Stimulated activated CD4-positive, alpha-beta T cell treated with anti-CD3 and anti-CD28 coated beads, Interleukin-1b, Interleukin-23, amount 100 ng/mL, for 1 hour (primary cell): Measurements from ENCODE around the gene ZNF778.
"Not testable (repeated sequence)": the region's sequence is repeated elsewhere in the genome, so short reads cannot be mapped to it uniquely, and the experiment has no call there.

ENCODE experiments used
- DNase-seq, 2 donors: peaks; one replicate each; pipeline ENCODE4 v3.0.0-alpha.2; 2020; ENCODE audit warnings: low read depth in 2 of 2

Gene ZNF778

DNA sequence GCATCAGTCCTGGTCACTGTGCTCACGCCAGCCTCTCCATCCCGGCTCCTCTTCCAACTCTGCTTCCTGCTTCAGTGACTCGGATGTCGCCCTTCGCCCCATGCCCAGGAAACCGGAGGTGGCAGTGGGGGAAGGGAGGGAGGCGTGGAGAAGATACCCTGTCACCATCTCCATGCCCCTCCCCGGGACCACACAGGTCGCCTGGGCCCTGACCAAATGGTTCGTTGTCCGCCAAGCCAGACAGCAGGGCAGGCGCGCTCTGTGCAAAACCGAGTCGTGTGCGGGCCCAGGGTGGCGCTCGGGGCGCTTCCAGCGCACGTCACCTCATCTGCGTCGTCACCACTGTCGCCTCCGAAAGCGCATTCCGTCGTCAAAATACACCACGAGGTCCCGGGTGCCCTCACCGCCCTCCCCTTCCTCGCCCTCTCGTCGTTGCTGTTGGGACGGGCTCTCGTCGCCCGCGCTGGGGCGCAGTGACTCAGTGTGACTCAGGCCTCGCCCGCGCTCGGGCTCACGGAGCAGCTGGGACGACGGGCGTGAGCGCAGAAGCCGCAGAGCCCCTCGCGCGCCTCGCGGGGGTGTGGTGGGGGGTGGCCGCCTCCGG is 39.2 kb downstream of the ZNF778 start:
- DNase-seq = peak; percentile 39 to 60

DNA sequence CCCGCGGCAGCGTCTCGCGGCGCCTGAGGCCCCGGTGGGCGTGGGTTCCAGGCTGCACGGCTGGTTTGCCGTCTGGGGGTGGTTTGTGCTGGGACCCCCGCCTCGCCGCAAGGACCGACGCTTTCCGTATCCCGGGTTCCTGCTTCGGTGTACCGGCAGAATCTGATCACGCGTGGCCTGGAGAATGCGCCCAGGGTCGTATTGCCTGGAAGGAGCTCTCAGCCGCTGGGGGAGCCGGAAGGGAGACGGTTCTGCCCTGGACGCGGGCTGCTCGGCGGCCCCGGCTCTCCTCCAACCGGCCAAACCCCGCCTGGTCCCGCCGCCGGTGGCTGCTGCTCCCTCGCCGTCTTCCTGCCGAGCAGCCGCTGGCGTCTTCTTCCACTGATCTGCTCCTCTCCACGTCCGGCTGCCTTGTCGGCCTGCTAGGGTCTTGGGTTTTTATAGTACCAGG is 39.8 kb downstream of the ZNF778 start:
- no peak for DNase-seq

- no peak for DNase-seq
Measured at GRCh38 chr16:89257757-89258465, 40.4 kb downstream of the ZNF778 start.

- DNase-seq = not testable (repeated sequence)
Measured at GRCh38 chr16:89259901-89260300, 42.4 kb downstream of the ZNF778 start.

DNA sequence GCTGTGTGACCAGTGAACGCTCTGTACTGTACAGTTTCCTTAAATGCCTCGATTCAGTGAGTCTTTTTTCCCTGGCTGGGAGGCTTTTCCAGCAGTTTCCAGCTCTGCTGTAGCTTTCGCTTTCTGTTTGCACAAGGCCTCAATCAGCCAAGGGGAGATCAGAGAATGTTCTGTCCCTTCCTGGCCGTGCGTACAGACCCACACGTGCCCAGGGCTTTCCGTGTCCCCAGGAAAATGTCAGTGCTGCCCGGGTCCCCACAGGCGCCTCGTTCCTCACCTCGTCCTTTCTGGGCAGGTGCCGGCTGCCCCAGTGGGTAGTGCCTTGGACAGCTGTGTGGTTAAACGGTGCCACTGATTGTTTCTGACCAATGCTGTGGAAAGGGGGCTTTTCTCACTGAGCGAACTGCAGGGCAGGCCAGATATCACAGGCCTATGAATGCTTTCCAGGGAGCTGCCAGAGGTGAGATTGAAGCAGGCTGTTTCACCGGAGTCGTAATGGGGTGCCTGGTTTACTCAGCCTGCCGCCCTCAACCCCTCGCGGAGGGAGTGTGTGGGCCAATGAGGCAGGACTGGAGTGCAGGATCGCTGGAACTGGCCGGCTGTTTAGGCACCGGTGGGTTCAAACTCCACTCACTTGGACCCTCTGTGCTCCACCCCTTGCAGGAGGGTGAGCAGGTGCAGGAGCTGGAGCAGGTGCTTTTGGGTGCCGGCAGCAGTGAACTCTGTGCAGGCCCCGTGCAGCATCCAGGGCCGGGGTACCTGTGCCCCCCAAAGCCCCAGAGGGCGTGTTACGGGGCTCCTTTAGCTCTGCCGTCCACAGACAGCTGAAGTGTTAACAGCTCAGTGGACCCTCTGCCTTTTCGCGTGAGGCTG is 44.4 kb downstream of the ZNF778 start:
- DNase-seq = no peak

GRCh38 chr16:89264800-89265550 is 47.5 kb downstream of the ZNF778 start:
- no peak for DNase-seq

GRCh38 chr16:89265647-89266046 is 48.1 kb downstream of the ZNF778 start:
- no peak for DNase-seq

DNA sequence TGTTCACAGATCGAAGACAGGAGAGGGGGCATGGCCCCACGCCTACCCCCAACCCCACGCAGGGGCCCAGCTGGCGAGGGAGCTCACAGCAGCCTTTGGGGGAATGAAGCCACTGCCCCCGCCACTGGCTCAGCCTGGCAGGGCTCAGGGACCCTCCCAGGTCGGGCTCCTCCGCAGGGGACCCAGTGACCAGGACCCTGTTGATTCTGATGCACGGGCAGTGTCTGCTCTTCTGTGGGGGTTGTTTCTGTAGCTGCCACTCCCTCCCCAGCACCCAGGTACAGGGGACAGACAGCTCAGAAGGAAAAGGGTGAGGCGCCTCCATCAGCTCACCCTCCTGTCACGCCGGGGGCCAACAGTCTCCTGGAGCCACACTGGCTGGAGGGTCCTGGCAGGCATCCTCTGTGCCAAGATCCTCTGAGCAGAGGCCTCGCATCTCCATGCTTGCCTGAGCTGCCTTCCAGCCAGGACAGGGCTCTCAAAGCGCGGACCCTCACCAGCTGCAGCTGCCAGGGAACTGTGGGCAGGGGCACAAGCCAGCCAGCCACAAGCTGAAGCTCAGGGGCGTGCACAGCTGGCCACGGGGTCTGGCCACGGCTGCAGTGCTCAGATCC is 49.1 kb downstream of the ZNF778 start:
- DNase-seq = no peak

GRCh38 chr16:89267746-89268145 is 50.2 kb downstream of the ZNF778 start:
- DNase-seq = not testable (repeated sequence)

DNA sequence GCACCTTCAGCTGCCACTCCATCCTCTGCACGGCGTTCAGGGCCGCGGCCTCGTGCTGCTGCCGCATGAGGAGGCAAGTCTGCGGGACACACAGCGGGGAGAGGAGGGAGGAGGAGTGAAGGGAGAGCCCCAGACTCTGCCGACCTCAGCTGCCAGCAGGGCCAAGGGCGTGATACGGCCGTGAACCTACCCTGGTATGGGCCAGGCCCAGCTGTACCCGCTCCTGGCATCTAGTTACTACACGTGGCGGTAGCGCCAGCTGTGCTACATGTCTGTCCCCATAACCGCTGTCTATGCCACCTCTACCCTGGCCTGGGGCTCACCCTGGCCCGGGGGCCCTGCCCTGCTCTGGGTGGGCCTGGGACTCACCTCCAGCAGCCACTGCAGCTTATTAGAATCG is 51.1 kb downstream of the ZNF778 start:
- no peak for DNase-seq

DNA sequence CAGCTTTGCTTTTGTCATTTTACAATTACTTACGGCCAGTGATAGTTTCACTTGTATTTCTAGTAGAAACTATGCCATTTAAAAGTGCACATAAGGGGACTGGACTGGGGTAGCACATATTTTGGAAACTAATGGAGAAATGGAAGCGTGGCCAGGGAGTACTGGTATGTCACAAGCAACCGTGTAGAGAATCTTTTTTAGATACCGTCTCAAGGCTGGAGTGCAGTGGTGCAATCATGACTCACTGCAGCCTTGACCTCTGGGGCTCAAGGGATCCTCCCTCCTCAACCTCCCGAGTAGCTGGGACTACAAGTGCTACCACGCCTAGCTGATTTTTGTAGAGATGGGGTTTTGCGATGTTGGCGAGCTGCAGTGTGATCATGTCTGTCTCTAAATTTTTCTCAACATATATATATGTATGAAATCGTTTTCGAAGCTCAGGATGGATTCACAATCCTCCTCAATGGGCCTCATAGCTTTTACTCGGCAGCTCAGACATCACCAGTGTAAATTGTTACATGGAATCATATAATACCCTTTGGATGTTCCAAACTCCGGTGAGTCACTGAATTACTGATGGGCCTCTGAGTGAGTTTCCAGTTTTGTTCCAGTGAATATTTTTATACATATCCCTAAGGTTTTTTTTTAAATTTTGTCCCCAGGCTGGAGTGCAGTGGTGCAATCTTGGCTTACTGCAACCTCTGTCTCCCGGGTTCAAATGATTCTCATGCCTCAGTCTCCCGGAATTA is 51.7 kb downstream of the ZNF778 start:
- no peak for DNase-seq

DNA sequence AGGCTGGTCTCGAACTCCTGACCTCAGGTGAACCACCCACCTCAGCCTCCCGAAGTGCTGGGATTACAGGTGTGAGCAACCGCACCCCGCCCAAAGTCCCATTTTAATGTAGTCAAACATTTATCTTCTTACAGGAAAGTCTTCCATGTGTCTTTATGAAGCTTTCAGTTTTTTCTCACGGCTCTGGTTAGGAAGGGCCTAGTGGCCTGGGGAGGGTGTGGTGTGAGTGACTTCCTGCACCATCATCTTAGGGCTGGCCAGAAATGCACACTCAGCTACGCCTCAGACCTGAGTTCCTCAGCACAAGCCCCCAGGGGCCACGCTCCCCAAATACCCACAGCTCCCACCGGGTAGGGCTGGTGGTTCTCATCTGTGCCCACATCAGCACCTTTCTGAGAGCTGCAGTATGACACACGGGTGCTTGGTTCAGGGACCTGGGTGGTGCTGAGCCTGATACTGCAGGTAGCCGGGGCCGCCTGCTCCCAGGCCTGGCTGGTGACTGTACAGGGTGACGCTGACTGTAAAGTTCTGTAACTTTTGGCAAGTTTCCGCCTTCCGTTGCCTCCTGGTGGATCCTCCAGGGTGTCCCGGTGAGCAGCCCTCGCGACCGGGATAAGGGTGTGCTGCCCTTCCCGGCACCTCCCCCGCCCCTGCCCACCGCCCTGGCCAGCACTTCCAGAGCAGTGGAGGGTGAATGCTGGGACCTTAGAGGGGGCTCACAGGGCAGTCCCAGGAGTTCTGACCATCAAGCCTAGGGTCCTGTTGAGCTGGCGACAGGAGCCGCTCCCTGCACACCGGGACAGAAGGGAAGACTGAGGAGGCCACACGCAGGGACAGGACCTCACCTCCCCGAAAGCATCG is 52.5 kb downstream of the ZNF778 start:
- no peak for DNase-seq

DNA sequence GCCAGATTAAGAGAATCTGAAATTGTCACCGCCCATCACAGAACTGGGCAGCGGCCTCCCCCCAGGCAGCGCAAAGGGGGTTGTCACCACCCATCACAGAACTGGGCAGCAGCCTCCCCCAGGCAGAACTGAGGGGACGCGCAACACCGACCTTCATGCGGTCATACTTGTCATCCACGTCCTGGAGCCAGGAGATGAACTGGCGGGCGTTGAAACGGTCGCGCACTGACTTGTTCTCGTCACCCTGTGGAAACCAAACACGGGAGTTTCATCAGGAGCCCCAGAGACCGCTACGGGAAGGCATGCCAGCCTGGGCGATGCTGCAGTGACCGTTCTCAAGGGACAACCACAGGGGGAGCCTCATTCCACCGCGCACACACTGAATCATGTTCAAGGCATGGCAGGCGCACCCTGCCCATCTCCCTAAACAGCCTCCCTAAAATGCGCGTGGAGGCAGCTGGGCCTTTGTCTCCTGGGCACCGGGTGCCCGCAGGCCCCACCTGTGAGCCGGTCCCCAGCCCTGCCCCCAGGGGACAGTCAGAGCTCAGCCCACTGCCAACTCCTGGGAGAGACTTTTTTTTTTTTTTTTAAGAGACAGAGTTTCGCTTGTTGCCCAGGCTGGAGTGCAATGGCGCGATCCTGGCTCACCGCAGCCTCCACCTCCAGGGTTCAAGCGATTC is 53.3 kb downstream of the ZNF778 start:
- DNase-seq = no peak

- DNase-seq = no peak
Measured at GRCh38 chr16:89272631-89273030, 55.1 kb downstream of the ZNF778 start.

DNA sequence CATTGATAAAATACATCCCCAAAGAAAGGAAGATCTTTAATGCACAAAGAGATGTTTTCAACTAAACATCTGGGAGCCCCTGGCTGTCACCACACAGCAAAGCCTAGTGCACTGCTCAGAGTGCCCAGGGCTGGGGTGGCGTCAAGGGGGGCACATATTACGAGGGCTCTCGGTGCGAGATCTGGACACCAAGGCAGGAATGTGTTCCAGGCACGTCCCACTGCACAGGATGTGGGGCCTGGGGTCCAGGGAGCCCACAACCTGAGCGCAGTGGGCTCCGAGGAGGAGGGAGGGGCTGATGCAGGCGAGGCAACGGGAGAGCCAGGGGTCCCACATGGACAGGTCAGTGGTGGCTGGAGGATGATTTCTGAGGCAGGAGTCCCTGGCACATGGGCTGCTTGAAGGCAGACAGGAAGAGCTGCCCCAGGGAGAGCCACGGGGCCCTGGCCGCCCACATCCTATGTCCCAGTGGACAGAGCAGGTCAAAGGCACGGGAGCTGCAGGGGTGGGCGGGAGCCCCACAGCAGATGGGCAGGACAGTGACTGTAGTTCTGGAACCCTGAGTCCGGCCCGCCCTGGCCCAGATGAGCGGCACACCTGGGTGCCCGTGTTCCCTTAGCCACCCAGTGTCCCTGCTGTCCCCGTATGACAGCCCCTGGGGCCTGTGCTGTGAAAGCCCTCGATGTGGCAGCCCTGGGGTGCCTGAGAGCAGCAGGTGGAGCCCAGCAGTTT is 56.4 kb downstream of the ZNF778 start:
- no peak for DNase-seq

GRCh38 chr16:89274561-89275283 is 57.2 kb downstream of the ZNF778 start:
- no peak for DNase-seq

DNA sequence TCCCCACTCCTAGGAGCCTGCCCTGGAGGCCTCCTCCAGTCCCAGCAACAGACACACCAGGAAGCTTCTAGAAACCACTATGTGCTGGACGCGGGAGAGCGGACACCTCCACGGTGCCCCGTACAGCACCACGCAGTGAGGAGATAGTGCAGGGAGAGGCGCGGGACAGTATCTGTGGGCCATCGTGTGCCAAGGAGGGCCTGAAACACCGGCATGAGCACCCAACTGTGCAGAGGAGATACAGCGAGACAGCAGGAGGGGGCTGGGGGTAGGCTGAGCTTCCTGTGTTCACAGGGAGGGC is 57.7 kb downstream of the ZNF778 start:
- no peak for DNase-seq
